T-helper 1 cell treated with Interleukin-12 subunit alpha and Interleukin-12 subunit beta and Interleukin-4 antibody, amounts not matched to agents 30 μg/mL and 1 μg/mL, for 36 hours (primary cell): ENCODE measurements around the gene SERPINF2.
"Not testable (repeated sequence)": the region's sequence is repeated elsewhere in the genome, so short reads cannot be mapped to it uniquely, and the experiment has no call there.

Experiments used
- H3K27ac Mint-ChIP-seq: one replicate; pipeline ENCODE4 v1.8.0; 2021; ENCODE audit warnings: mild to moderate bottlenecking, mixed read lengths
- H3K27me3 Mint-ChIP-seq: one replicate; pipeline ENCODE4 v1.8.0; 2021; ENCODE audit warnings: low read depth, mixed read lengths
- H3K36me3 Mint-ChIP-seq: one replicate; pipeline ENCODE4 v1.8.0; 2021; ENCODE audit warnings: low read depth, mixed read lengths
- H3K4me1 Mint-ChIP-seq: one replicate; pipeline ENCODE4 v1.8.0; 2021; ENCODE audit warnings: low read depth, mixed read lengths
- H3K4me3 Mint-ChIP-seq: one replicate; pipeline ENCODE4 v1.8.0; 2021; ENCODE audit warnings: mild to moderate bottlenecking, moderate library complexity, mixed read lengths
- H3K9me3 Mint-ChIP-seq: one replicate; pipeline ENCODE4 v1.8.0; 2021; ENCODE audit warnings: mixed read lengths

SERPINF2 gene

GRCh38 chr17:1736348-1737281 is 6.1 kb upstream of the SERPINF2 start:
- no peaks in the 10 kb centered on the region for H3K27me3 Mint-ChIP-seq
- no peaks in the 10 kb centered on the region for H3K9me3 Mint-ChIP-seq
- H3K36me3 Mint-ChIP-seq: peaks cover 16% of the 10 kb centered on the region
- no peak overlapping the region for H3K4me3 Mint-ChIP-seq
- peaks cover 12% of the 10 kb centered on the region for H3K4me1 Mint-ChIP-seq
- H3K27ac Mint-ChIP-seq: peak overlapping the region; percentile 52

GRCh38 chr17:1737531-1738291 is 5.0 kb upstream of the SERPINF2 start:
- Mint-ChIP-seq H3K4me1 (peaks cover 12% of the 10 kb centered on the region), H3K36me3 (peaks cover 16% of the 10 kb centered on the region), H3K27me3 (no peaks in the 10 kb centered on the region), H3K9me3 (no peaks in the 10 kb centered on the region), H3K27ac (no peak overlapping the region), H3K4me3 (no peak overlapping the region)

- H3K4me1 Mint-ChIP-seq, H3K27ac Mint-ChIP-seq, H3K9me3 Mint-ChIP-seq, H3K27me3 Mint-ChIP-seq, H3K4me3 Mint-ChIP-seq, H3K36me3 Mint-ChIP-seq: not testable (repeated sequence)
Measured at GRCh38 chr17:1741899-1742298, 772 bp upstream of the SERPINF2 start.

- Mint-ChIP-seq H3K27ac (no peak overlapping the region), H3K4me3 (no peak overlapping the region), H3K9me3 (no peaks in the 10 kb centered on the region), H3K36me3 (no peaks in the 10 kb centered on the region), H3K27me3 (no peaks in the 10 kb centered on the region), H3K4me1 (no peaks in the 10 kb centered on the region)
Measured at GRCh38 chr17:1743088-1743439, 393 bp downstream of the SERPINF2 start.

GRCh38 chr17:1744551-1745512 is 2.2 kb downstream of the SERPINF2 start:
- H3K4me1 Mint-ChIP-seq: no peaks in the 10 kb centered on the region
- no peaks in the 10 kb centered on the region for H3K9me3 Mint-ChIP-seq
- no peak overlapping the region for H3K4me3 Mint-ChIP-seq
- H3K27ac Mint-ChIP-seq: no peak overlapping the region
- no peaks in the 10 kb centered on the region for H3K27me3 Mint-ChIP-seq
- H3K36me3 Mint-ChIP-seq: no peaks in the 10 kb centered on the region

- Mint-ChIP-seq H3K9me3 (no peaks in the 10 kb centered on the region), H3K36me3 (no peaks in the 10 kb centered on the region), H3K27ac (no peak overlapping the region), H3K4me1 (no peaks in the 10 kb centered on the region), H3K27me3 (no peaks in the 10 kb centered on the region), H3K4me3 (no peak overlapping the region)
Measured at GRCh38 chr17:1745513-1746020, 2.9 kb downstream of the SERPINF2 start.

- Mint-ChIP-seq H3K36me3 (no peaks in the 10 kb centered on the region), H3K27me3 (no peaks in the 10 kb centered on the region), H3K4me1 (no peaks in the 10 kb centered on the region), H3K4me3 (no peak overlapping the region), H3K27ac (no peak overlapping the region), H3K9me3 (no peaks in the 10 kb centered on the region)
Measured at GRCh38 chr17:1746975-1747543, 4.4 kb downstream of the SERPINF2 start.

- Mint-ChIP-seq H3K36me3 (no peaks in the 10 kb centered on the region), H3K27ac (no peak overlapping the region), H3K4me3 (no peak overlapping the region), H3K27me3 (no peaks in the 10 kb centered on the region), H3K4me1 (no peaks in the 10 kb centered on the region), H3K9me3 (no peaks in the 10 kb centered on the region)
Measured at GRCh38 chr17:1750628-1751027, 8.0 kb downstream of the SERPINF2 start.

GRCh38 chr17:1752425-1753262 is 10.0 kb downstream of the SERPINF2 start:
- Mint-ChIP-seq H3K9me3 (no peaks in the 10 kb centered on the region), H3K36me3 (no peaks in the 10 kb centered on the region), H3K27me3 (peaks cover 3% of the 10 kb centered on the region), H3K4me3 (no peak overlapping the region), H3K4me1 (no peaks in the 10 kb centered on the region), H3K27ac (no peak overlapping the region)

- Mint-ChIP-seq H3K27me3 (peaks cover 3% of the 10 kb centered on the region), H3K27ac (no peak overlapping the region), H3K4me3 (no peak overlapping the region), H3K9me3 (no peaks in the 10 kb centered on the region), H3K4me1 (peaks cover 2% of the 10 kb centered on the region), H3K36me3 (no peaks in the 10 kb centered on the region)
Measured at GRCh38 chr17:1753767-1754429, 11.2 kb downstream of the SERPINF2 start.

GRCh38 chr17:1754430-1755112 is 11.9 kb downstream of the SERPINF2 start:
- Mint-ChIP-seq H3K4me3 (no peak overlapping the region), H3K27ac (no peak overlapping the region), H3K36me3 (no peaks in the 10 kb centered on the region), H3K4me1 (peaks cover 2% of the 10 kb centered on the region), H3K9me3 (no peaks in the 10 kb centered on the region), H3K27me3 (peaks cover 3% of the 10 kb centered on the region)

- peaks cover 3% of the 10 kb centered on the region for H3K27me3 Mint-ChIP-seq
- no peak overlapping the region for H3K27ac Mint-ChIP-seq
- H3K4me3 Mint-ChIP-seq: no peak overlapping the region
- H3K36me3 Mint-ChIP-seq: no peaks in the 10 kb centered on the region
- H3K4me1 Mint-ChIP-seq: peaks cover 2% of the 10 kb centered on the region
- H3K9me3 Mint-ChIP-seq: no peaks in the 10 kb centered on the region
Measured at GRCh38 chr17:1755252-1755826, 12.7 kb downstream of the SERPINF2 start.
